ENCODE results near the gene FRMPD4. TPM values are rescaled to one million over a fixed set of nuclear protein-coding genes. Genes with fewer than 3 reads are reported as not detected.
"Not testable (repeated sequence)": the region's sequence is repeated elsewhere in the genome, so short reads cannot be mapped to it uniquely, and the experiment has no call there.

Gene FRMPD4
- total RNA-seq, 1 experiment from 2014 or later: not detected

DNA sequence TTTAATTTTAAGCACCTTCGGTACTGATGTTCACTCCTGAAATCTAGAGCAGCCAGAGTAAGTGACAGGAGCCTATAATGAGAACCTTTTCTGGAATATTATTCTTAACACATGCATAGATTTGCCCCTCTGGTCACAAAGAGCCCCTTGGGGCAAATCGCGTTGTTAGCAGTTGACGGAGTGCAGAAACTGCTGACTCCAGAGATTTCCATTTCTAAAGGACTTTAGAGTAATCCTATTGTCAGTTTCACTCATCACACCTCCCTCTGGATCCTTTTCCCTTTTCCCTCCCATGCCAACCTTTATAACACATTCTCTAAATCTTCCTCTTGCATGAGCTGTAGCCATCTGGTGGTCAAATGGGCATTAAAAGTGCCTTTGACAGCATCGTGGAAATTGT lies 388.0 kb downstream of the FRMPD4 start:
- POLR2A ChIA-PET: no interaction called here

DNA sequence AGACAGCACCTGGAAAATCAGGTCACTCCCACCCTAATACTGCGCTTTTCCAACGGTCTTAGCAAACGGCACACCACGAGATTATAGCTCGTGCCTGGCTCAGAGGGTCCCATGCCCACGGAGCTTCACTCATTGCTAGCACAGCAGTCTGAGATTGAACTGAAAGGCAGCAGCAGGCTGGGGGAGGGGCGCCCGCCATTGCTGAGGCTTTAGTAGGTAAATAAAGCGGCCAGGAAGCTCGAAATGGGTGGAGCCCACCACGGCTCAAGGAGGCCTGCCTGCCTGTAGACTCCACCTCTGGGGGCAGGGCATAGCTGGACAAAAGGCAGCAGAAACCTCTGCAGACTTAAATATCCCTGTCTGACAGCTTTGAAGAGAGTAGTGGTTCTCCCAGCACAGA lies 399.8 kb downstream of the FRMPD4 start:
- H3K4me3 Mint-ChIP-seq (ENCODE audit: unreplicated experiment); H3K9me3 Mint-ChIP-seq (ENCODE audit: unreplicated experiment); intact Hi-C loops (cut with micrococcal nuclease; ENCODE audit: unreplicated experiment); H3K9me3 ChIP-seq; H3K27me3 Mint-ChIP-seq (ENCODE audit: insufficient read depth, unreplicated experiment); DNase-seq; H3K27ac Mint-ChIP-seq (ENCODE audit: unreplicated experiment); H3K36me3 ChIP-seq (ENCODE audit: control insufficient read depth, insufficient read depth, low read length); POLR2A ChIA-PET; H3K4me1 Mint-ChIP-seq (ENCODE audit: low read depth, unreplicated experiment); H3K4me1 ChIP-seq; H3K36me3 Mint-ChIP-seq (ENCODE audit: insufficient read depth, unreplicated experiment); H3K27me3 ChIP-seq (replicated peaks; ENCODE audit: control insufficient read depth, insufficient read depth, low read length); BruUV-seq (replicated peaks); H3K4me3 ChIP-seq (ENCODE audit: low read depth, low read length); CTCF ChIA-PET: not testable (repeated sequence)

More for the DNA sequence above, 388.0 kb downstream of the FRMPD4 start:
- Histone ChIP-seq H3K27me3 (replicated peaks; ENCODE audit: control insufficient read depth, insufficient read depth, low read length) (no peaks in the 10 kb centered on the region), H3K9me3 (no peaks in the 10 kb centered on the region), H3K4me1 (no peaks in the 10 kb centered on the region), H3K4me3 (ENCODE audit: low read depth, low read length) (no peak overlapping the region), H3K36me3 (ENCODE audit: control insufficient read depth, insufficient read depth, low read length) (no peaks in the 10 kb centered on the region)
- TF ChIP-seq, protein P1, sequence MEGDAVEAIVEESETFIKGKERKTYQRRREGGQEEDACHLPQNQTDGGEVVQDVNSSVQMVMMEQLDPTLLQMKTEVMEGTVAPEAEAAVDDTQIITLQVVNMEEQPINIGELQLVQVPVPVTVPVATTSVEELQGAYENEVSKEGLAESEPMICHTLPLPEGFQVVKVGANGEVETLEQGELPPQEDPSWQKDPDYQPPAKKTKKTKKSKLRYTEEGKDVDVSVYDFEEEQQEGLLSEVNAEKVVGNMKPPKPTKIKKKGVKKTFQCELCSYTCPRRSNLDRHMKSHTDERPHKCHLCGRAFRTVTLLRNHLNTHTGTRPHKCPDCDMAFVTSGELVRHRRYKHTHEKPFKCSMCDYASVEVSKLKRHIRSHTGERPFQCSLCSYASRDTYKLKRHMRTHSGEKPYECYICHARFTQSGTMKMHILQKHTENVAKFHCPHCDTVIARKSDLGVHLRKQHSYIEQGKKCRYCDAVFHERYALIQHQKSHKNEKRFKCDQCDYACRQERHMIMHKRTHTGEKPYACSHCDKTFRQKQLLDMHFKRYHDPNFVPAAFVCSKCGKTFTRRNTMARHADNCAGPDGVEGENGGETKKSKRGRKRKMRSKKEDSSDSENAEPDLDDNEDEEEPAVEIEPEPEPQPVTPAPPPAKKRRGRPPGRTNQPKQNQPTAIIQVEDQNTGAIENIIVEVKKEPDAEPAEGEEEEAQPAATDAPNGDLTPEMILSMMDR (IDR thresholded peaks at IDR 0.05; ENCODE audit: insufficient read depth in 1 of 2, low read depth in 1 of 2, low read length in 1 of 2, severe bottlenecking in 1 of 2, unreplicated experiment in 1 of 2): no peak
- Mint-ChIP-seq H3K4me3 (ENCODE audit: unreplicated experiment) (no peak overlapping the region), H3K27ac (ENCODE audit: unreplicated experiment) (no peak overlapping the region), H3K27me3 (ENCODE audit: insufficient read depth, unreplicated experiment) (peaks cover 5% of the 10 kb centered on the region), H3K36me3 (ENCODE audit: insufficient read depth, unreplicated experiment) (no peaks in the 10 kb centered on the region), H3K4me1 (ENCODE audit: low read depth, unreplicated experiment) (no peaks in the 10 kb centered on the region), H3K9me3 (ENCODE audit: unreplicated experiment) (no peaks in the 10 kb centered on the region)
- CTCF ChIA-PET: no interaction called here
- DNase-seq: no peak
- intact Hi-C loops (cut with micrococcal nuclease; ENCODE audit: unreplicated experiment): no loop called here
- no TSS peak for BruUV-seq (replicated peaks)

DNA sequence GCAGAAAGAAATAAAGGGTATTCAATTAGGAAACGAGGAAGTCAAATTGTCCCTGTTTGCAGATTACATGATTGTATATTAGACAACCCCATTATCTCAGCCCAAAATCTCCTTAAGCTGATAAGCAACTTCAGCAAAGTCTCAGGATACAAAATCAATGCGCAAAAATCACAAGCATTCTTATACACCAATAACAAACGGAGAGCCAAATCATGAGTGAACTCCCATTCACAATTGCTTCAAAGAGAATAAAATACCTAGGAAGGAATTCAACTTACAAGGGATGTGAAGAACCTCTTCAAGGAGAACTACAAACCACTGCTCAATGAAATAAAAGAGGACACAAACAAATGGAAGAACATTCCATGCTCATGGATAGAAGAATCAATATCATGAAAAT lies 404.0 kb downstream of the FRMPD4 start:
- H3K36me3 ChIP-seq (ENCODE audit: control insufficient read depth, insufficient read depth, low read length); CTCF ChIA-PET: not testable (repeated sequence)

DNA sequence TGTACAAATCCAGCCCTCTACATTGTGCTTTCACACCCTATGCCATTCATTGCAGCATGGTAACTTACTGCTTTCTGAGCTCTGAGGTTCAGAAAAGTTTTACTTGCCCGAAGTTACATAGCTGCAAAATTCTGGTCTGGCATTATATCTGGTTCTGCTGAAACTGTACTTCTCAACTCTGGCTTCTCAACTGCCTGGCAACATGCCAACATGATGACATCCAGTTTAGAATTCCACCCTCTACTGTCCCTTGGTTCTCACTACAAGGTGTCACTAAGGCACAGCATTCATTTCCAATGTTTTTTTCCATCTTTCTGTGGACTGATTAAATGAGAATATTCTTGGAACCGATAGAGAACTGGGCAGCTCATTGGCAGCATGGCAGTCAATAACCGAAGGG lies 410.1 kb downstream of the FRMPD4 start:
- Mint-ChIP-seq H3K27me3 (ENCODE audit: insufficient read depth, unreplicated experiment) (no peaks in the 10 kb centered on the region), H3K27ac (ENCODE audit: unreplicated experiment) (no peak overlapping the region), H3K9me3 (ENCODE audit: unreplicated experiment) (no peaks in the 10 kb centered on the region), H3K36me3 (ENCODE audit: insufficient read depth, unreplicated experiment) (no peaks in the 10 kb centered on the region), H3K4me3 (ENCODE audit: unreplicated experiment) (no peak overlapping the region), H3K4me1 (ENCODE audit: low read depth, unreplicated experiment) (no peaks in the 10 kb centered on the region)
- intact Hi-C loops (cut with micrococcal nuclease; ENCODE audit: unreplicated experiment): no loop called here
- BruUV-seq (replicated peaks): no TSS peak
- no peak for DNase-seq
- Histone ChIP-seq H3K36me3 (ENCODE audit: control insufficient read depth, insufficient read depth, low read length) (no peaks in the 10 kb centered on the region), H3K4me3 (ENCODE audit: low read depth, low read length) (no peak overlapping the region), H3K9me3 (no peaks in the 10 kb centered on the region), H3K27me3 (replicated peaks; ENCODE audit: control insufficient read depth, insufficient read depth, low read length) (no peaks in the 10 kb centered on the region), H3K4me1 (no peaks in the 10 kb centered on the region)
- CTCF ChIA-PET: interaction anchor here (0.6 kb wide), 1 partner anchor 305 kb away, joined by 3 read pairs; no protein-coding TSS in a partner anchor
- POLR2A ChIA-PET: no interaction called here
- TF ChIP-seq, protein P1 (IDR thresholded peaks at IDR 0.05; ENCODE audit: insufficient read depth in 1 of 2, low read depth in 1 of 2, low read length in 1 of 2, severe bottlenecking in 1 of 2, unreplicated experiment in 1 of 2): no peak

More for the DNA sequence above, 404.0 kb downstream of the FRMPD4 start:
- H3K9me3 Mint-ChIP-seq (ENCODE audit: unreplicated experiment); H3K27me3 Mint-ChIP-seq (ENCODE audit: insufficient read depth, unreplicated experiment); H3K36me3 Mint-ChIP-seq (ENCODE audit: insufficient read depth, unreplicated experiment); BruUV-seq (replicated peaks); H3K27ac Mint-ChIP-seq (ENCODE audit: unreplicated experiment); H3K4me1 Mint-ChIP-seq (ENCODE audit: low read depth, unreplicated experiment); H3K4me1 ChIP-seq; H3K4me3 Mint-ChIP-seq (ENCODE audit: unreplicated experiment); POLR2A ChIA-PET; H3K27me3 ChIP-seq (replicated peaks; ENCODE audit: control insufficient read depth, insufficient read depth, low read length); H3K4me3 ChIP-seq (ENCODE audit: low read depth, low read length); DNase-seq; H3K9me3 ChIP-seq; intact Hi-C loops (cut with micrococcal nuclease; ENCODE audit: unreplicated experiment): not testable (repeated sequence)
